AG04450 (cell line): Measurements from ENCODE around the gene COTL1. TPM values are rescaled to one million over a fixed set of nuclear protein-coding genes. Genes with fewer than 3 reads are reported as not detected.
A peak's percentile ranks its signal among the peaks of the same experiment; 100 is the strongest.

Source experiments
- CTCF ChIA-PET: fragments of 300-600, 350-600 bp; formaldehyde crosslinking; extraction: SDS; loops from one replicate; lab custom pipeline; 2022; ENCODE audit warnings: antibody characterized with exemption, inconsistent platforms; lab: Charles Lee
- POLR2A ChIA-PET: fragments of 350-600 bp; formaldehyde crosslinking; extraction: SDS; loops from one replicate; lab custom pipeline; 2021; ENCODE audit warnings: antibody characterized with exemption, inconsistent platforms; lab: Yijun Ruan, JAX
- DNase-seq: peaks from one replicate; pipeline ENCODE4 v3.0.0-alpha.2; 2011; ENCODE audit warnings: low read depth, low spot score
- H3K27ac ChIP-seq: one replicate; pipeline ENCODE4 v1.5.1; 2012; ENCODE audit warnings: low read depth, low read length, control low read depth
- H3K27me3 ChIP-seq: one replicate; pipeline ENCODE4 v1.6.0; 2012; ENCODE audit warnings: low read length; ENCODE audit not compliant: control insufficient read depth, insufficient read depth
- H3K4me3 ChIP-seq: 2 replicates; pipeline ENCODE4 v1.5.1; 2011; ENCODE audit warnings: mild to moderate bottlenecking, low read depth, low read length, control low read depth
- H3K9me3 ChIP-seq: 2 replicates; pipeline ENCODE4 v1.5.1; 2012; ENCODE audit warnings: low read length; ENCODE audit not compliant: control insufficient read depth, insufficient read depth
- CTCF ChIP-seq: IDR thresholded peaks from 2 replicates; pipeline ENCODE4 v1.5.1; 2011; ENCODE audit warnings: low read depth, low read length, control low read depth, inconsistent platforms
- polyA plus RNA-seq: library from polyadenylated mRNA; depleted of rRNA; stranded (reverse); fragments of >200 nt; gene quantifications from 2 replicates; pipeline ENCODE4 v1.2.3, GENCODE V29; 2011

COTL1 gene
- polyA plus RNA-seq, 1 experiment, result 153 TPM

GRCh38 chr16:84582958-84583516, 34.8 kb downstream of the COTL1 start:
- H3K27me3 ChIP-seq, result no peaks in the 10 kb centered on the region
- H3K27ac ChIP-seq, result peak overlapping the region; percentile 63
- H3K9me3 ChIP-seq, result no peaks in the 10 kb centered on the region
- TF ChIP-seq CTCF, result no peak
- ChIA-PET CTCF (interaction anchor here (1.0 to 1.8 kb wide), 4 partner anchors 38 to 143 kb away, joined by 3 to 5 read pairs (median 4); no protein-coding TSS in a partner anchor), POLR2A (interaction anchor here (0.7 to 1.0 kb wide), 3 partner anchors 33 to 36 kb away, joined by 3 to 4 read pairs (median 3); partner anchors contain the start of gene COTL1)
- DNase-seq, result peak; percentile 45
- H3K4me3 ChIP-seq, result no peak overlapping the region

GRCh38 chr16:84581158-84581557, 36.7 kb downstream of the COTL1 start:
- no peak for DNase-seq
- ChIA-PET POLR2A (interaction anchor here (0.7 kb wide), 1 partner anchor 44 kb away, joined by 3 read pairs; no protein-coding TSS in a partner anchor), CTCF (no interaction called here)
- Histone ChIP-seq H3K9me3 (no peaks in the 10 kb centered on the region), H3K27me3 (no peaks in the 10 kb centered on the region), H3K27ac (no peak overlapping the region), H3K4me3 (no peak overlapping the region)
- no peak for TF ChIP-seq CTCF

- Histone ChIP-seq H3K4me3 (no peak overlapping the region), H3K27me3 (no peaks in the 10 kb centered on the region), H3K27ac (no peak overlapping the region), H3K9me3 (no peaks in the 10 kb centered on the region)
- DNase-seq, result no peak
- no peak for TF ChIP-seq CTCF
- ChIA-PET CTCF (interaction anchor here (0.6 kb wide), 2 partner anchors 47 to 393 kb away, joined by 3 to 5 read pairs; partner anchors contain the start of gene TAF1C), POLR2A (no interaction called here)
These were observed 37.9 kb downstream of the COTL1 start for GRCh38 chr16:84579936-84580335.

- DNase-seq, result no peak
- Histone ChIP-seq H3K27ac (no peak overlapping the region), H3K9me3 (no peaks in the 10 kb centered on the region), H3K4me3 (no peak overlapping the region), H3K27me3 (no peaks in the 10 kb centered on the region)
- TF ChIP-seq CTCF, result no peak
- ChIA-PET POLR2A (no interaction called here), CTCF (no interaction called here)
These were observed 39.2 kb downstream of the COTL1 start for GRCh38 chr16:84578538-84579126.

- no peak for TF ChIP-seq CTCF
- no peak for DNase-seq
- no peak overlapping the region for H3K27ac ChIP-seq
- peaks cover under 1% of the 10 kb centered on the region; the same call in 1 of the 2 replicates for H3K9me3 ChIP-seq
- ChIA-PET POLR2A (no interaction called here), CTCF (no interaction called here)
- H3K4me3 ChIP-seq, result no peak overlapping the region
- no peaks in the 10 kb centered on the region for H3K27me3 ChIP-seq
These were observed 40.7 kb downstream of the COTL1 start for GRCh38 chr16:84577034-84577803.
